NCI-H2029 treated with DMSO at 0.1 percent for 48 hours (cell line): Measurements from ENCODE around the gene CSTB.

Experiments used
- DNase-seq: peaks from one replicate; lab custom pipeline; 2025; lab: John Stamatoyannopoulos, UW

Gene CSTB

GRCh38 chr21:43810505-43811261, 34.6 kb upstream of the CSTB start:
- DNase-seq, result peak; percentile 50

- DNase-seq, result no peak
Observed at GRCh38 chr21:43809853-43810504, 33.9 kb upstream of the CSTB start.

- DNase-seq, result no peak
Observed at GRCh38 chr21:43809346-43809799, 33.3 kb upstream of the CSTB start.

DNA sequence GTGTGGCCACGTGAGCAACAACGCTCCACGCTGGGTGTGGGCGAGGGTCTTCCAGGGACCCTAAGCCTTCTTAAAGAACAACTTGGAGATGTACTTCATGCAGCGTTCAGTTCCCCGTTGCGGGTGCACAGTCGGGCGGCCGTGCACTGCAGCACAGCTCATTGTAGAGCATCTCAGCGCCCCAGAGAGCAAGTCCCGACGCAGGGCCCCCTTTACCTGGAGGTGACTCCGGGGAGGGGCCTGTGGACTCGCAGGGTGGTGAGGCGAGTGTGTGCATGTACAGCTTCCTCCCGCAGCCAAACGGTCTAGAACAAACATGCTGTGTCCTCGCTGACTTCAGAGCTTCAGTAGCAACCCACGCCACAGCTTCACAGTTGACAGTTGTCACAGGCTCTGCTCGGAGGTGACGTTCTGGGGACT, 32.7 kb upstream of the CSTB start:
- DNase-seq, result no peak

- DNase-seq, result no peak
Observed at GRCh38 chr21:43808367-43808766, 32.3 kb upstream of the CSTB start.

GRCh38 chr21:43806017-43806710, 30.1 kb upstream of the CSTB start:
- DNase-seq, result no peak

DNA sequence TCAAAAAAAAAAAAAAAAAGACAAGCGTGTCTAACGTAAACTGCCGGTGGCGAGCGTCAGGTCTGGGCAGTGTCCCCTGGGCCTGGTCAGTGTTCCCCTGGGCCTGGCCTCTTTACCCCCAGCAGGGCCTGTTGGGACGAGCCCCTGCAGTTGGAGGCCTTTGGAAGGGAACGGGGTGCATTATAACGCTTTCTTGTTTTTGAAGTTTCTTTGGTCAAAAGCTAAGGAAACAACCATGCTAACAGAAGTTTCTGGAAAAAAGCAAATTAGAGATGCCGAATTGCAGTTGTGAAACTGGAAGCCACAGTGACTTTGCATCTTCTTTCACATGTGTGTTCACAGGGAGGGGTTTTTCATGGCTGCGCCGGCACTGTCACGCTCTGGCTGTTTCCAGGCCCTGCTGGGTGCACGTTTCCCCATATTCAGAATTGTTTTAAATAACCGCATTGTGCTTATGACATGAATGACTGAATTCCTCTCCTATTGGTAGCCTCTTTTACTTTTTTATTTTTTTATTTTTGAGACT, 29.2 kb upstream of the CSTB start:
- DNase-seq, result no peak

DNA sequence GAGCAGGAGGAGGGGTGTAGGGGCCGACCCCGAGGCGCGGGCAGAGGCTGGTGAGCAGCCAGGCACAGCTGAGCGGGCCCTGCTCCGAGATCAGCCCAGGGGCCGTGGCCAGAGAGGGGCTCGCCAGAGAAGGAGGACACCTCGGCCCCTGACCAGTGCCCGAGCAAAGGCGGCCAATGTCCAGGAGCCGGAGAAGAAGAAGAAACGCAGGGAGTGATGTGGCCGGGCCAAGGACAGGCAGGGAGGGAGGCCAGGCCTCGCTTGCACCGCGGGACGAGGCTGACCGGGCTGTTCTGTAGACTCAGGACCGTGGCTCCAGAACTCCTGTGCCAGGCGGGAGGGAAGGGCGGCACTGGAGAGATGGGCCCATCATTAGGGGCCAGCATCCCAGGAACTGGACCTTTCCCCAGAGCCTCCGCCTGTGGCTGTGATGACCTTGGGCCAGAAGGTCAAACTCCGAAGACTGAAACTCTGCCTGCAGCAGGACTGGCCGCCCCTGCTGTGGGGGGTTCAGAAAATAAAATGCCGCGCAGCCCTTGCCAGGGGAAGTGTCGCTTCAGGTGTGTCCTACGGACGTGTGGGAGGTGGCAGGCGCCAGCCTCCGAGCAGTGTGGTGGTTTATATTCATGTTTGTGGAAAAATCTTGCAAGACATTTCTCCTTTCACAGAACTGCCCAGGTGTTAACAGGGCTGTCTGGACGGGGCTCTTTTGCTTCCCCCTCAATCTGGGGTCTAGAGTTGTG, 27.6 kb upstream of the CSTB start:
- DNase-seq, result no peak

DNA sequence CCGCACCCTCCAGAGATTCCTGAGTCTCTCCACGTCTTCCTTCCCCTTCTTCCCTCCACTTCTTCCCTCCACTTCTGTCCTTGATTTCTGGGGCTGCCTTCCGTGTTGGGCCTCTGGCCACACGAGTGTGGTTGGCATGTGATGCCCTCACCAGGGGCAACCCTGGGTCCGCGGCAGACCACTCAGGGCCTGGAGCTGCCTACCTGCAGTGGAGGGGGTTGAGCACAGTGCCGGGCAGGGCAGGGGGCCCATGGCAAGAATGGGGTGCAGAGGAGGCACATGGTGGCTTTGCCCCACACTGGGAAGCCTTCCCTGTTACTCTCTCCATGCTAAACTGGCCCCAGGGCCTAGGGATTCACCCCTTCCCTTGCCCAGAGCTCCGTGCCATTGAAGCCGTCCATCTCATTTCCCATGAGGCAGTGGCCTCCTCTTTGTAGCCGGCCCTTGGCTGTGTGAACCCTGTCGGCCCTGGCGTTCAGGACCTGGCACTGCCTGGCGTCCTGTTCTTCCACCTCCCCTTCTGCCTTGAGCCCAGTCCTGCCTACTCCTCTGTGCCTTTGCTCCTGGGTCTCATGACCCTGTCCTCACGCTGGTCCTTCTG, 26.7 kb upstream of the CSTB start:
- no peak for DNase-seq

GRCh38 chr21:43801006-43801783, 25.1 kb upstream of the CSTB start:
- no peak for DNase-seq

DNA sequence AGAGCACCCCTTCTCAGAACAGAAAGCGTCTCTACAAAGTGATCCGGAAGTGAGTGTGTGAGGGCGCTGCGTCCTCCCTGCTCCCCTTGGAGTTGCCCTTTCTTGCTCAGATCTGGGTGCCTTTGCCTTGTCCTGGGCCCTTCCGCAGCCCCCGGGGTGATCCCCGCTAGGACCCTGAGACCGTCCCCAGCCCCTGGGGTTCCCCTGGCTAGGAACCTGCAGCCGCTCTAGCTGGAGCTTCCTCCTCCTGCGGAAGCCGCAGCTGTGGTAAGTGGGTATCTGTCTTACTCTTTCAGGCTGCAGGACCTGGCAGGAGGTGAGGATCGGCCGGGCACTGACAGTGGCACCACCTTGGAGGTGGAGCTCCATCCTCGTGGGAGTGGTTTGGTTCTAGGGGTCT, 24.5 kb upstream of the CSTB start:
- DNase-seq, result no peak

GRCh38 chr21:43800124-43800523, 24.0 kb upstream of the CSTB start:
- DNase-seq, result no peak

- no peak for DNase-seq
Observed at GRCh38 chr21:43799301-43799840, 23.3 kb upstream of the CSTB start.

DNA sequence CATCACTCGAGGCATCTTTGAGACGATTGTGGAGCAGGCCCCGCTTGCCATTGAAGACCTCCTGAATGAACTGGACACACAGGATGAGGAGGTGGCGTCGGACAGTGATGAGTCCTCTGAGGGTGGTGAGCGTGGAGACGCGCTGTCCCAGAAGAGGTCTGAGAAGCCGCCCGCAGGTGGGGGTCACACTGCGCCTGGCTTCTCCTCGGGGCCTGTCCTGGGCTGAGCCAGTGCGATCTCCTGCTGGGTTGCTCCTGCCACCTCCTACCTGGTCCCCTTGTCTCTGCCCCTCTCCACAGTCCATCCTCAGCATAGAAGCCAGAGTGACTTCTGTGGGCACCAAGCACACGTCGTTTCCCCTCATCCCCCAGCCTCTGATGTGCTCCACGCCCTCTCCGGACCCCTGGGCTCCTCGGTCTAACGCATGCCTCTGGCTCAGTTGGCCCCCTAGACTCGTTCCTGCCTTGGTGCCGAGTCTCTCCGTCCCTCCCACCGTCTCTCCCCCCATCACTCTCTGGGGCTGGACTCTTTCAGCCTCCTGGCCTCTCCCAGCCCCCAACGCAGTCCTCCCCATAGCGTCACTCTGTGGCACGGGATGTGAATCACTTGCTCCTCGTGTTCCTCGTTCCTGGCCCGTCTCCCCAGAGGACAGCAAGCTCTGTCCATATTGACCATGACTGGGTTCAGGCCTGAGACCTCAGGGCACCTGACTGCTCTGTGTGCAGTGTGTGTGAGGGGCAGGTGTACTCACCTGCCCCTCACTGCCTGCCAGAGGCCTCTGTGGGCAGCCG, 22.0 kb upstream of the CSTB start:
- DNase-seq, result no peak

- DNase-seq, result no peak
Observed at GRCh38 chr21:43797415-43797814, 21.3 kb upstream of the CSTB start.

GRCh38 chr21:43794857-43795256, 18.7 kb upstream of the CSTB start:
- DNase-seq, result no peak

DNA sequence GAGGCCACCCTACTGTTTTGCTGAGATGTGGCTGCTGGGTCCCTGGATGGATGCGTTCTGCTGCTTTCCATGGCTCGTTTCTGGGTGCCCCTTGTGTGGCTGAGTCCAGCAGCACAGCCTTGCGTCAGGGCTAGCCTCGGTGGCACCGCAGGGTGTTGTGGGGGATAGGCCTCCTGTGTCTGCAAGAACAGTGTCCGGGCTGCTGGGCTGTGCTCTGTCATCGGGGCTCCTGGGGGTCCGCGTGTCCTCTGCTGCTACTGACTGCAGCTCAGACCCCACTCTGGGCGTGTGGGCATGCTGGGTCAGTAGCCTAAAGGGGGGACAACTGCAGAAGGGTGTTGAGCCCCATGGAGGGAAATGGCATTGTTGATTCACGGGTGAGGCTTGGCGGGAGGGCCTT, 18.2 kb upstream of the CSTB start:
- DNase-seq, result no peak

DNA sequence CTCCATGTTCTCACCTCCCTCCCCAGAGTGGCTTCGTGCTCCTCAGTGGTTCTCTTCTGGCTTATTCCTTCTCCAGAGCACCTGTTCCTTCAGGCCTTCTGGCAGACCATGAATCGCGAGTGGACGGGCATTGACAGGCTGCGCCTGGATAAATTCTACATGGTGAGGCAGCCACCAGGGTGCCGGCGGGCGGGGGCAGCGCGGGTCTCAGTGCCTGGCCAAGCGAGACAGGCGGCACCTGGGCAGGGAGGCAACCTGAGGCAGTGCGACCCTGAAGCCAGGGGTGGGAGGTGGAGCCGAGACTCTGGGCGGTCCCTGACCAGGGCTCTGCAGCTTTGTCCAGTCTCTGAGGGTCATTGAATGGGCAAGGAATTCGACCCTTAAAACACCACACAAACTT, 17.1 kb upstream of the CSTB start:
- DNase-seq, result no peak

DNA sequence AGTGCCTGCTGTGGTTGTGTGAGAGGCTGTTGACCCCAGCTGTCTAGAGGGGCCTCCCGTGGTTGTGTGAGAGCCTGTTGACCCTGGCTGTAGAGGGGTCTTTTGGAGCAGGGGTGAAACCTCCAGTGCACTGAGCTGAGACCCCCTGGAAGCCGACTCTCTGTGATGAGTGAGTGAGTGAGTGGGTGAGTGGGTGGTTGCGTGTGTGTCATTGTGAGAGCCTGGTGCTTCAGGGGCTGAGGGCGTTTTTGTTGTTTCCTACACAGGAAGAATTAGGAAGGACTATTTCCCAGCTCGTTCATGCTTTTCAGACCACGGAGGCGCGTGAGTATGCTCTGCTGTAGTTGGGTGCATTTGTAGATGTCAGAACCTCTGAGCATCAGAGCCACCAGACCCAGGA, 16.3 kb upstream of the CSTB start:
- no peak for DNase-seq

- no peak for DNase-seq
Observed at GRCh38 chr21:43790010-43790524, 14.0 kb upstream of the CSTB start.
